HL-60 (cell line): Measurements from ENCODE around the gene MEG3.

Source experiments
- CTCF ChIP-seq: IDR thresholded peaks from one replicate; pipeline ENCODE4 v1.5.1; 2011; ENCODE audit warnings: low read length, control low read depth, inconsistent platforms; ENCODE audit not compliant: insufficient read depth
- POLR2AphosphoS5 ChIP-seq: IDR thresholded peaks from 2 replicates; pipeline ENCODE4 v1.6.1; 2012; ENCODE audit warnings: low read depth
- SPI1 ChIP-seq: IDR thresholded peaks from 2 replicates; pipeline ENCODE4 v1.6.1; 2012; ENCODE audit warnings: low read depth, mild to moderate bottlenecking, borderline replicate concordance

- no peak for TF ChIP-seq CTCF
- TF ChIP-seq POLR2AphosphoS5 = no peak
- no peak for TF ChIP-seq SPI1
Measured at GRCh38 chr14:100846309-100846859, 20.5 kb downstream of the MEG3 start.
